SK-N-SH (cell line): Measurements from ENCODE around the gene DAB2IP. TPM values are rescaled to one million over a fixed set of nuclear protein-coding genes. Genes with fewer than 3 reads are reported as not detected.
A peak's percentile ranks its signal among the peaks of the same experiment; 100 is the strongest.

ENCODE experiments used
- CTCF ChIA-PET: fragments of 300-600, 350-600 bp; formaldehyde crosslinking; extraction: SDS; loops from one replicate; lab custom pipeline; 2021; lab: Yijun Ruan, JAX
- POLR2A ChIA-PET: fragments of 350-600 bp; sonication (Branson Sonifier 250); formaldehyde crosslinking; extraction: SDS; loops from one replicate; lab custom pipeline; 2020; ENCODE audit warnings: antibody characterized with exemption, inconsistent platforms; lab: Yijun Ruan, JAX
- DNase-seq: peaks from one replicate; pipeline ENCODE4 v3.0.0; 2012
- H2AFZ ChIP-seq: fragments of 200-600 bp; sonication (generic); 2 replicates; pipeline ENCODE4 v1.8.1; 2016; ENCODE audit warnings: antibody characterized with exemption, mild to moderate bottlenecking, low read depth
- H3F3A ChIP-seq: fragments of 200-600 bp; sonication (generic); replicated peaks from 2 replicates; pipeline ENCODE3; 2016; ENCODE audit warnings: antibody characterized with exemption, mild to moderate bottlenecking; ENCODE audit not compliant: insufficient read depth
- H3K27ac ChIP-seq, 2 experiments: fragments of 200-500 bp in 1 of 2; fragments of 200-600 bp in 1 of 2; sonication (Bioruptor generic) in 1 of 2; sonication (generic), shearing (Covaris generic) in 1 of 2; 2 replicates each; pipeline versions ENCODE4 v1.5.1 to v1.6.1; 2014 to 2016; ENCODE audit warnings: low read depth in 2 of 2, inconsistent platforms in 1 of 2, low read length in 1 of 2, mild to moderate bottlenecking in 1 of 2, mixed read lengths in 1 of 2
- H3K27me3 ChIP-seq: fragments of 200-600 bp; sonication (generic), shearing (Covaris generic); 2 replicates; pipeline ENCODE4 v1.6.1; 2016; ENCODE audit warnings: mixed run types; ENCODE audit not compliant: insufficient read depth
- H3K36me3 ChIP-seq, 2 experiments: fragments of 200-500 bp in 1 of 2; fragments of 200-600 bp in 1 of 2; sonication (Bioruptor generic) in 1 of 2; sonication (generic) in 1 of 2; replicated peaks in 1 of 2; 2 replicates each; pipeline versions ENCODE3 to v1.5.1; 2014 to 2016; ENCODE audit warnings: low read length in 1 of 2, mild to moderate bottlenecking in 1 of 2; ENCODE audit not compliant: insufficient read depth in 2 of 2, control insufficient read depth in 1 of 2
- H3K4me1 ChIP-seq, 2 experiments: fragments of 200-500 bp in 1 of 2; fragments of 200-600 bp in 1 of 2; sonication (Bioruptor generic) in 1 of 2; sonication (generic), shearing (Covaris generic) in 1 of 2; 2 replicates each; pipeline versions ENCODE4 v1.5.1 to v1.6.1; 2014 to 2016; ENCODE audit warnings: low read depth in 1 of 2, low read length in 1 of 2, mixed run types in 1 of 2; ENCODE audit not compliant: insufficient read depth in 2 of 2, control insufficient read depth in 1 of 2
- H3K4me2 ChIP-seq: fragments of 200-600 bp; sonication (generic), shearing (Covaris generic); 2 replicates; pipeline ENCODE4 v1.6.1; 2017; ENCODE audit warnings: mixed run types
- H3K4me3 ChIP-seq, 2 experiments: fragments of 200-500 bp in 1 of 2; fragments of 200-600 bp in 1 of 2; sonication (Bioruptor generic) in 1 of 2; sonication (generic), shearing (Covaris generic) in 1 of 2; 2 replicates each; pipeline versions ENCODE4 v1.5.1 to v1.8.1; 2014 to 2016; ENCODE audit warnings: low read depth in 2 of 2, inconsistent platforms in 1 of 2, low read length in 1 of 2, mild to moderate bottlenecking in 1 of 2, mixed read lengths in 1 of 2, moderate library complexity in 1 of 2
- H3K79me2 ChIP-seq: fragments of 200-600 bp; sonication (generic); 2 replicates; pipeline ENCODE4 v1.8.1; 2017; ENCODE audit warnings: mild to moderate bottlenecking; ENCODE audit not compliant: insufficient read depth
- H3K9ac ChIP-seq: fragments of 200-600 bp; sonication (generic); 2 replicates; pipeline ENCODE4 v1.6.1; 2017; ENCODE audit warnings: mixed run types
- H3K9me2 ChIP-seq: fragments of 200-600 bp; sonication (generic); 2 replicates; pipeline ENCODE4 v1.6.1; 2017; ENCODE audit warnings: mixed run types
- H3K9me3 ChIP-seq: fragments of 200-600 bp; sonication (generic); 2 replicates; pipeline ENCODE4 v1.6.1; 2017; ENCODE audit warnings: mixed run types, mild to moderate bottlenecking, moderate library complexity
- H4K20me1 ChIP-seq: fragments of 200-600 bp; sonication (generic); 2 replicates; pipeline ENCODE4 v1.6.1; 2017; ENCODE audit warnings: mild to moderate bottlenecking, mixed run types; ENCODE audit not compliant: insufficient read depth
- EP300 ChIP-seq, 2 experiments: IDR thresholded peaks; 2 replicates each; pipeline versions ENCODE4 v1.4.0 to v1.6.1; 2012; ENCODE audit warnings: borderline replicate concordance in 1 of 2, low read depth in 1 of 2, low read length in 1 of 2
- EZH2phosphoT487 ChIP-seq: fragments of 200-600 bp; sonication (generic); IDR thresholded peaks from 2 replicates; pipeline ENCODE4 v1.6.1; 2017; ENCODE audit warnings: low read depth, mixed run types, mild to moderate bottlenecking, antibody characterized with exemption, moderate library complexity, borderline replicate concordance
- FOSL2 ChIP-seq: IDR thresholded peaks from 2 replicates; pipeline ENCODE4 v1.4.0; 2012; ENCODE audit warnings: low read depth, mild to moderate bottlenecking, moderate library complexity, borderline replicate concordance
- FOXJ3 ChIP-seq: sonication (generic); formaldehyde crosslinking; IDR thresholded peaks from 2 replicates; pipeline ENCODE4 v1.5.1; 2020; ENCODE audit warnings: mild to moderate bottlenecking, missing genetic modification reagents
- GABPA ChIP-seq: IDR thresholded peaks from 2 replicates; pipeline ENCODE4 v1.4.0; 2012; ENCODE audit warnings: low read depth, mild to moderate bottlenecking
- JUND ChIP-seq: IDR thresholded peaks from 2 replicates; pipeline ENCODE4 v1.4.0; 2012
- MEF2A ChIP-seq: IDR thresholded peaks from 2 replicates; pipeline ENCODE4 v1.4.0; 2012; ENCODE audit warnings: low read depth, borderline replicate concordance
- MXI1 ChIP-seq: IDR thresholded peaks from 2 replicates; pipeline ENCODE4 v1.6.1; 2012; ENCODE audit warnings: mild to moderate bottlenecking, low read depth, low read length, improper control_type of control experiment
- PBX3 ChIP-seq: IDR thresholded peaks from 2 replicates; pipeline ENCODE4; 2012
- POLR2AphosphoS5 ChIP-seq: IDR thresholded peaks from 2 replicates; pipeline ENCODE4 v1.6.1; 2012; ENCODE audit warnings: low read depth, low read length
- RXRA ChIP-seq: IDR thresholded peaks from 2 replicates; pipeline ENCODE4 v1.4.0; 2012; ENCODE audit warnings: low read depth, mild to moderate bottlenecking, borderline replicate concordance
- SIN3A ChIP-seq: IDR thresholded peaks from 2 replicates; pipeline ENCODE4 v1.6.1; 2012; ENCODE audit warnings: low read depth, mild to moderate bottlenecking, low read length, moderate library complexity, borderline replicate concordance
- TAF1 ChIP-seq: IDR thresholded peaks from 2 replicates; pipeline ENCODE4 v1.6.1; 2012; ENCODE audit warnings: low read depth, mild to moderate bottlenecking, low read length, moderate library complexity, borderline replicate concordance
- TCF12 ChIP-seq: IDR thresholded peaks from 2 replicates; pipeline ENCODE4 v1.4.0; 2012
- YY1 ChIP-seq: IDR thresholded peaks from 2 replicates; pipeline ENCODE4 v1.4.0; 2012; ENCODE audit warnings: low read depth, mild to moderate bottlenecking
- WGBS: methylation state at CpG from one replicate; pipeline ENCODE4 v1.1.6; 2017; ENCODE audit warnings: low lambda C conversion rate; 5-methylcytosine and 5-hydroxymethylcytosine counted together
- polyA plus RNA-seq, 3 experiments: library from polyadenylated mRNA; depleted of rRNA; stranded (reverse); fragments of >200 nt; gene quantifications; 2 replicates each; pipeline ENCODE4 v1.2.3, GENCODE V29; 2012
- TF ChIP-seq, protein P1 (sequence below): IDR thresholded peaks from 2 replicates; pipeline ENCODE4 v1.4.0; 2012; ENCODE audit warnings: low read depth, borderline replicate concordance
- TF ChIP-seq, protein P2 (sequence below): IDR thresholded peaks from 2 replicates; pipeline ENCODE4 v1.6.1; 2012; ENCODE audit warnings: mild to moderate bottlenecking, low read depth, low read length, moderate library complexity
- TF ChIP-seq, protein P3 (sequence below): fragments of 150-350 bp; IDR thresholded peaks from 2 replicates; pipeline ENCODE4 v1.6.1; 2017; ENCODE audit warnings: antibody characterized with exemption, low read length, low read depth, borderline replicate concordance

DAB2IP gene
- polyA plus RNA-seq, 1 of the 3 experiments (the other 2 are of a cell fraction): 21.4 TPM

DNA sequence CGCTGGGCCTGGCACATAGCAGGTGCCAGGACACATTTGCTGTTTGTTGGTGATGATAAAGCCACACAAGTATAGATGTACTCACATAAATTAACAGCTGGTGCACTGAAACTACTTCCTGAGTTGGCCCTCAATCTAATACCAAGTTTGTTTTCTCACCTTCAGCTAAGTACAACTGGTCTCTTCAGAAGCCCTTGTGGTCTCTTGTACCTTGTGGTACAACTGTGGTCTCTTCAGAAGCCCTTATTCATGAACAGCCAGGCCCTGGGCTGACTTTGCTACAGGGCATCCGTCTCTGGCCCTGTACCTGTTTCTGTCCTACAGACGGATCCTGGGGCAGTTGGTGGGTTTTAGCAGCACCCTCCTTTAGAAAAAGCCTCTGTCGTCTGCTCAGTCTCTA is 81.5 kb downstream of the DAB2IP start:
- H3K27me3 ChIP-seq: no peaks in the 10 kb centered on the region
- H3K9me3 ChIP-seq: no peaks in the 10 kb centered on the region
- TF ChIP-seq JUND: no peak
- TF ChIP-seq TCF12: no peak
- no peak for TF ChIP-seq EZH2phosphoT487
- TF ChIP-seq EP300 (IDR thresholded peaks at IDR 0.05; ENCODE audit: borderline replicate concordance in 1 of 2, low read depth in 1 of 2, low read length in 1 of 2): no peak
- no peak for TF ChIP-seq FOXJ3 (CRISPR knock-in tag)
- TF ChIP-seq TAF1: no peak
- TF ChIP-seq, protein P1, sequence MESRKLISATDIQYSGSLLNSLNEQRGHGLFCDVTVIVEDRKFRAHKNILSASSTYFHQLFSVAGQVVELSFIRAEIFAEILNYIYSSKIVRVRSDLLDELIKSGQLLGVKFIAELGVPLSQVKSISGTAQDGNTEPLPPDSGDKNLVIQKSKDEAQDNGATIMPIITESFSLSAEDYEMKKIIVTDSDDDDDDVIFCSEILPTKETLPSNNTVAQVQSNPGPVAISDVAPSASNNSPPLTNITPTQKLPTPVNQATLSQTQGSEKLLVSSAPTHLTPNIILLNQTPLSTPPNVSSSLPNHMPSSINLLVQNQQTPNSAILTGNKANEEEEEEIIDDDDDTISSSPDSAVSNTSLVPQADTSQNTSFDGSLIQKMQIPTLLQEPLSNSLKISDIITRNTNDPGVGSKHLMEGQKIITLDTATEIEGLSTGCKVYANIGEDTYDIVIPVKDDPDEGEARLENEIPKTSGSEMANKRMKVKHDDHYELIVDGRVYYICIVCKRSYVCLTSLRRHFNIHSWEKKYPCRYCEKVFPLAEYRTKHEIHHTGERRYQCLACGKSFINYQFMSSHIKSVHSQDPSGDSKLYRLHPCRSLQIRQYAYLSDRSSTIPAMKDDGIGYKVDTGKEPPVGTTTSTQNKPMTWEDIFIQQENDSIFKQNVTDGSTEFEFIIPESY: no peak
- TF ChIP-seq MEF2A: no peak
- no peak for TF ChIP-seq GABPA
- no peak for TF ChIP-seq SIN3A
- no peak for TF ChIP-seq FOSL2
- TF ChIP-seq, protein P2, sequence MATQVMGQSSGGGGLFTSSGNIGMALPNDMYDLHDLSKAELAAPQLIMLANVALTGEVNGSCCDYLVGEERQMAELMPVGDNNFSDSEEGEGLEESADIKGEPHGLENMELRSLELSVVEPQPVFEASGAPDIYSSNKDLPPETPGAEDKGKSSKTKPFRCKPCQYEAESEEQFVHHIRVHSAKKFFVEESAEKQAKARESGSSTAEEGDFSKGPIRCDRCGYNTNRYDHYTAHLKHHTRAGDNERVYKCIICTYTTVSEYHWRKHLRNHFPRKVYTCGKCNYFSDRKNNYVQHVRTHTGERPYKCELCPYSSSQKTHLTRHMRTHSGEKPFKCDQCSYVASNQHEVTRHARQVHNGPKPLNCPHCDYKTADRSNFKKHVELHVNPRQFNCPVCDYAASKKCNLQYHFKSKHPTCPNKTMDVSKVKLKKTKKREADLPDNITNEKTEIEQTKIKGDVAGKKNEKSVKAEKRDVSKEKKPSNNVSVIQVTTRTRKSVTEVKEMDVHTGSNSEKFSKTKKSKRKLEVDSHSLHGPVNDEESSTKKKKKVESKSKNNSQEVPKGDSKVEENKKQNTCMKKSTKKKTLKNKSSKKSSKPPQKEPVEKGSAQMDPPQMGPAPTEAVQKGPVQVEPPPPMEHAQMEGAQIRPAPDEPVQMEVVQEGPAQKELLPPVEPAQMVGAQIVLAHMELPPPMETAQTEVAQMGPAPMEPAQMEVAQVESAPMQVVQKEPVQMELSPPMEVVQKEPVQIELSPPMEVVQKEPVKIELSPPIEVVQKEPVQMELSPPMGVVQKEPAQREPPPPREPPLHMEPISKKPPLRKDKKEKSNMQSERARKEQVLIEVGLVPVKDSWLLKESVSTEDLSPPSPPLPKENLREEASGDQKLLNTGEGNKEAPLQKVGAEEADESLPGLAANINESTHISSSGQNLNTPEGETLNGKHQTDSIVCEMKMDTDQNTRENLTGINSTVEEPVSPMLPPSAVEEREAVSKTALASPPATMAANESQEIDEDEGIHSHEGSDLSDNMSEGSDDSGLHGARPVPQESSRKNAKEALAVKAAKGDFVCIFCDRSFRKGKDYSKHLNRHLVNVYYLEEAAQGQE: no peak
- no peak for TF ChIP-seq PBX3
- TF ChIP-seq, protein P3, sequence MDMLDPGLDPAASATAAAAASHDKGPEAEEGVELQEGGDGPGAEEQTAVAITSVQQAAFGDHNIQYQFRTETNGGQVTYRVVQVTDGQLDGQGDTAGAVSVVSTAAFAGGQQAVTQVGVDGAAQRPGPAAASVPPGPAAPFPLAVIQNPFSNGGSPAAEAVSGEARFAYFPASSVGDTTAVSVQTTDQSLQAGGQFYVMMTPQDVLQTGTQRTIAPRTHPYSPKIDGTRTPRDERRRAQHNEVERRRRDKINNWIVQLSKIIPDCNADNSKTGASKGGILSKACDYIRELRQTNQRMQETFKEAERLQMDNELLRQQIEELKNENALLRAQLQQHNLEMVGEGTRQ: no peak
- no peak for TF ChIP-seq RXRA
- TF ChIP-seq YY1: no peak
- no peak for TF ChIP-seq MXI1
- TF ChIP-seq POLR2AphosphoS5: no peak
- TF ChIP-seq, all 33 proteins: peak for 0
- H3K9me2 ChIP-seq: no peaks in the 10 kb centered on the region
- no peaks in the 10 kb centered on the region for H3K36me3 ChIP-seq
- no peak for DNase-seq
- WGBS: 93% methylated on average over 4 of the region's 4 CpGs
- H4K20me1 ChIP-seq: peaks cover 90% of the 10 kb centered on the region
- ChIA-PET CTCF (interaction anchor here (1.3 to 3.4 kb wide), 4 partner anchors 10 to 93 kb away, joined by 4 to 15 read pairs (median 8); no protein-coding TSS in a partner anchor), POLR2A (no interaction called here)
- H2AFZ ChIP-seq: no peak overlapping the region
- H3K4me1 ChIP-seq: peaks cover 5 to 73% of the 10 kb centered on the region in 2 experiments; a peak in 2 of 4 replicates
- H3K79me2 ChIP-seq: peaks cover 74% of the 10 kb centered on the region
- no peak overlapping the region for H3K4me2 ChIP-seq
- no peak overlapping the region for H3K4me3 ChIP-seq
- H3K9ac ChIP-seq: no peak overlapping the region
- H3F3A ChIP-seq: no peaks in the 10 kb centered on the region
- peak overlapping the region in 1 of 2 experiments; percentile 30; a peak in 1 of 4 replicates for H3K27ac ChIP-seq
